ENCODE results near the gene DR1.
"Not testable (repeated sequence)": the region's sequence is repeated elsewhere in the genome, so short reads cannot be mapped to it uniquely, and the experiment has no call there.

Gene DR1

DNA sequence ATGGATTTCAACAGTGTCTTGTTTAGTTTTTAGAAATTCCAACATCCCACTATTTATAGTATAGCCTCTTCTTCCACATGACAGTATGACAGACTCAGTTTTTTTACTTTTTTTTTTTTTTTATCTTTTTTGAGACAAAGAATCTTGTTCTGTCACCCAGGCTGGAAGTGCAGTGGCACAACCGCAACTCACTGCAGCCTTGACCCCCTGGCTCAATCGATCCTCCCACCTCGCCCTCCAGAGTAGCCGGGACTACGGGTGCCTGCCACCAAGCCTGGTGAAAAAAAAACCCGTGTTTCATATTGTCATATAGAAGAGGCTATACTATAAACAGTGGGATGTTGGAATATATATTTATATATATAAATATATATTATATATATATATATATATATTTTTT is 1.2 kb upstream of the DR1 start:
- FAIRE-seq = no peak

DNA sequence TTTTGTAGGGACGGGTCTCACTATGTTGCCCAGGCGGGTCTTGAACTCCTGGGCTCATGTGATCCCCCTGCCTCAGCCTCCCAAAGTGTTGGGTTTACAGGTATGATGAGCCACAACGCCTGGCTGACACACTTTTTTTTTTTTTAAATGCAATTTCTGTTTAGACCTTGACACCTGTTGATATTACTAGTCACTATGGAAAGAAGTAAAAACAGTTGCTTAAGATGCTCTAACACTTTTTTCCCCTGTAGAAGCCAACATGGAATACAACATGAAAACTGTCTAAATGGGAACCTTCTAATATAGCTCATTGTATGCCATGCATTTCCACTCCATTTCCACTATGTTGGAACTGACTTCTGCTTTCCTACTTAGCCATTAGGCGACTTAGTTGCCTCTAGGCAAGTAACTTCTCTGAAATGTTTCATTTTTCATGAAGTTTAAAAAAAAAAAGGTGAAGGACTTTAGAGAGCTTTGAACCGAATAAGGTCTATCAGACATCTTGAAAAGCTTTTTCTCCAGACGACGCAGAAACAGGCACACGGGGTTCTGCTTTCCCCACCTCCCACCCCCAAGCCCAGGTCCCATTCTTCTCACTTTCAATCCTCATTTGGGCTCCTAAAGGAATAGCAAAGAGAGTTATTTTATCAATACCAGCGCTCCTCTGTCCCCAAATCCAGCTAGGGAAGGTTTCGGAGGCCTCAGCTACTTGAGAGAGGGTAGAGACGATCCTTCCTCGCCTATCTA is 648 bp upstream of the DR1 start:
- no peak for FAIRE-seq

- no peak for FAIRE-seq
These were observed 800 bp downstream of the DR1 start for GRCh38 chr1:93346421-93346993.

DNA sequence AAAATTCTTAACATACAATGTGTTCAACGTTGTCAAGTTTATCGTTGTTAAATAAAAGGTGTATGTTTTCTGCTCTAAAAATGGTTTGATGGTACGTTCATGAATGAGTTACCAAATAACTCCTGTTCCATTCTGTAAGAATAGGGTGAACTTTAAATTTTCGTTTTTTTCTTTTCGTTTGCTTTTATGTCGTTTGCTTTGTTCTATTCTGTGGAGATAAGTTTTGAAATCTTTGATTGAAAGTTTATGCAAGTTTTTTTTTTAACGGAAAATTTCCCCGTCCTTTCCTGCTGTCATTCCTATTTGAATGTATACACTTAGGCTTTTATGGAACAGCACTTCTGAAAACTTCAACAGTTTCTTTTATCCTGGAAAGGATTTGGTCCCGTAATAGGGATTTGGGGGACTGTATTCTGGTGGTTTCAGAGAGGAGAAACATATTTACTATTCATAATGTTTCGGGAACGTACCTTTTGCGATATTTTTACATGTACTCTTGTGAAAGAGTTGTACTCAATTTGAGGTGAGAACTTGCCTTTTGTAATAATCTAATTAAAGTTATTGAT is 1.7 kb downstream of the DR1 start:
- FAIRE-seq = peak; percentile 41

DNA sequence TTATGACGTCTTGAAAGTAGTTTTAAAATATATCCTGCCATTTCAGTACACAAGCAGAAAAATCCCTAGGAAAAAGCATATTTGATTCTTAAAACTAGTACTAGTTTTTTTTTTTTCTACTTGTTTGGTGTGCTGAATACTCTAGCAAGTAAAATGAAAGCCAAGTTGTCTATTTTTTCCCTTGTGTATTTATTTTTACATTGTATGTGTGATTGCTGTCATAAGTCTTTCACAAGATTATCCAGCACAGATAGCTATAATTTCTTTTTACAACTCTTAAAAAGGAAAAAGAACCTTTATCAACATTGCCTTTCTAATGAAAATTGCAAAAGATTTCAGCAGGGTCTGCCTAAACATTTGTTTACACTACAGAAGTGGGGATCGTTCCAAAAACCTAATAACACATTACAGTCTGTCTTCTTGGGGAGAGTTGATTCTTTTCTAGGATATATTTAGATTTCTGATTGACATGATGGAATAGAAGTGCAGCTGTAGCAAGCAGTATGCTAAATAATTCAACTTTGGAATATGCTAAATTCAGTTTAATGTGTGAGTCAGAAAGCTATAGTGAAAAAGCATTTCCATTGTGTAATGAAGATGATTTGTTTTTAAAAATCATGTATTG is 2.5 kb downstream of the DR1 start:
- no peak for FAIRE-seq

GRCh38 chr1:93349231-93350135 is 3.8 kb downstream of the DR1 start:
- FAIRE-seq = no peak

- FAIRE-seq = no peak
These were observed 4.6 kb downstream of the DR1 start for GRCh38 chr1:93350322-93350721.

DNA sequence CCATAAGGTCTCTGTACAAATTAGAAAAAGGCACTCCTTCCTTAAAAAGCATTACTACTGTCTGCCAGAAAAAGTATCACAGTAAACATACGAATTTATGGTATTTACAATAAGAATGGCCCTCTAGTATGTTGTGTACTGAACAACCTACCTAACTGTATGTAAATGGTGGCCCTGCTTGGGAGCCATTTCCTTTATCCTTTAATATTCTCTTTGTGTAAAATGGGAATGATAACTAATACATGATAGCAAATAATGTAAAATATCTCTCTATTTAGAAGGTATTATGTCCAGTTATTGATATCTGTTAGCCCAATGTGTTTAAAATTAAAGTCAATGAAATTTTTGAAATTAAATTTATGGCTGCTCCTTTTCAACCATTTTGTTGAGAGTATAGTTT is 5.2 kb downstream of the DR1 start:
- FAIRE-seq = no peak

GRCh38 chr1:93351346-93351745 is 5.6 kb downstream of the DR1 start:
- not testable (repeated sequence) for FAIRE-seq

- FAIRE-seq = no peak
These were observed 6.7 kb downstream of the DR1 start for GRCh38 chr1:93352376-93352775.

DNA sequence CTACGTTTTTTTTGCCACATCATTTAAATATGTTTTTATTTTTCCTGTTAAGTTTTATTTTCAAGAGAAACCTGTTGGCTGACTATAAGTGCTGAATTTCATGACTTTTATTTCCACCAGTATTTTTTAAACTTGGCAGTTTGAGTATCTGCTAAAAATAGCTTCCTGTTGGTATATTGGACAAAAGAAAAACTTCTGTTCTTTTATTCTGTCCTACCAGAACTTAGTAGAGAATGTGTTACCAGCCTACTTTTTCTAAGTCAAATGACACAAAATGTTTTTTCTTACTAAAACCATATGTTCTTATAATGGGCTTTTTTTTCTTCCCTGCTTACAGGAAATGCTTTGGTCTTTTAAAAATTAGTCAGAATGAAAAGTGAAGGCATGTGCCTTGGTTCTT is 7.6 kb downstream of the DR1 start:
- FAIRE-seq = no peak

DNA sequence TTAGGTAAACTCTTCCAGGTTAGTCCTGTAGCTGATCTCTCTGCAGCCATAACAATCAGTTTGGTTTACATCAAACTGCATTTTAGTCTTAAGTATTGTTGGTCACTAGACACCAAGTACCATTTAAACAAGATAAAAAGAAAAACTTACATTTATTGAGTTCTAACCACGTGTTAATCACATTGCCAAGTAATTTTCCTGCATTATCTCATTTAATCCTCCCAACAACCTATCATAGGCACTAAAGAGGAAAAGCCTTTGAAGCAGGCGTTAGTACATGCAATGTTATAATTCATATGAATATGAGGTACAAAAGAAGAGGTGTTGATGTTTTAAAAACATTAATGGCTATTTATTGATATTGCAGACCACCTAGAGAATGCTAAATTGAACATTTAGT is 9.0 kb downstream of the DR1 start:
- FAIRE-seq = no peak

DNA sequence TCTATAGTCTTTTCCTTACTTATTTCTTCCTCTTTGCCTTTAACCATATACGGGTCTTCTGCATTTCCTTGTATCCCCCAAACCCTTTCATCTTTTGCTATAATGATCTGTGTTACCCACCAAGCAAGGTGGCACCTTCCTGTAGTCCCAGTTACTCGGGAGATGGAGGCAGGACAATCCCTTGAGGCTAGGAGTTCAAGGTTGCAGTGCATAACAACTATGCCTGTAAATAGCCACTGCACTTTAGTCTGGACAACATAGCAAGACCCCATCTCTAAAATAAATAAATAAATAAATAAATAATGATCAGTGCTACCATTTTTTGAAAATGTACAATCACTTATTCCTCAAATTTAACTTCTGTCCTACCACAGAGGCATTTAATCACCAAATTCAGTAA is 11.5 kb downstream of the DR1 start:
- no peak for FAIRE-seq

GRCh38 chr1:93358293-93358692 is 12.6 kb downstream of the DR1 start:
- FAIRE-seq = no peak

GRCh38 chr1:93360111-93360510 is 14.4 kb downstream of the DR1 start:
- FAIRE-seq = no peak

- peak; percentile 88 for FAIRE-seq
These were observed 16.5 kb downstream of the DR1 start for GRCh38 chr1:93362237-93362636.

DNA sequence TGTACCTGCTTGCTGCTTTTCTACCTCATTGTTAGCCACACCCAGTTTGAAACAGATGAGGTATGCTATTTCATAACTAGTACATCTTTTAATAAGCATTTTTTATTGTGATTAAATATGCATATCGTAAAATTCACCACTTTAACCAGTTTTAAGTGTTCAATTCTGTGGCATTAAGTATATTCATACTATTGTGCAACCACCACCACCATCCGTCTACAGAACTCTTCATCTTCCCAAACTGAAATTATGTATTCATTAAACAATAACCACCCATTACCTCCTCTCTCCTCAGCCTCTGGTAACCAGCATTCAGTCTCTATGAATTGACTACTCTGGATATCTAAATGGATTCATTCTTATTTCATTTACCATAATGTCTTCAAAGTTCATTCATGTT is 20.1 kb downstream of the DR1 start:
- no peak for FAIRE-seq

- no peak for FAIRE-seq
These were observed 24.0 kb downstream of the DR1 start for GRCh38 chr1:93369734-93370133.

DNA sequence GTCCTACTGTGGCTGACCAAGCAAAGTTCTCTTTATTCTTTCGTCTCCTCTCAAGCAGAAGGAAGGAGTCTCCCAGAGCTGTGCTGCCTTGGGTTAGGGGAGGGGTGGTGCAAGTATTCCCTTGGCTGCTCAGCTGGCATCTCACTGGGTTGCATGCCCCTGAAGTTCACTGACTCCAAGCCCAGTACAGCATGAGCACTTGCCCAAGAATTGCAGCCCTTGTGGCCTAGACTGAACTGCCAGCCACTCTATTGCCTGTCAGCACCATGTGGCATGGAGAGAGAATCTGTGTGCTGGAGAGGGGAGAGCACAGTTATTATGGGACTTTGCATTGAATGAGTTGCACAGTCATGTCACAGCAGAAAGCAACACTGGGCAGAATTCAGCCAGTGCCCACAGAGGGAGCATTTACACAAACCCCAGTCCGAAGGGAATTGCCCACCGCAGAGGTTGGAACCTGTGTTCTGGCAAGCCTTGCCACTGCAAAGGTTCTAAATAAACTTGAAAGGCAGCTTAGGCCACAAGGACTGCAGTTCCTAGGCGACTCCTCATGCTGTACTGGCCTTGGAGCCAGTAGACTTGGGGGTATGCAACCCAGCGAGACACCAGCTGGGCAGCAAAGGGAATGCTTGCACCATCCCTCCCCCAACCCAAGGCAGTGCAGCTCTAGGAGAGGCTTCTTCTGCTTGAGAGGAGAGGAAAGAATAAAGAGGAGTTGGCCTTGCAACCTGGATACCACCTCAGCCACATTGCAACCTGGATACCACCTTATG is 28.8 kb downstream of the DR1 start:
- FAIRE-seq = no peak

- FAIRE-seq = no peak
These were observed 38.9 kb downstream of the DR1 start for GRCh38 chr1:93384656-93385055.

DNA sequence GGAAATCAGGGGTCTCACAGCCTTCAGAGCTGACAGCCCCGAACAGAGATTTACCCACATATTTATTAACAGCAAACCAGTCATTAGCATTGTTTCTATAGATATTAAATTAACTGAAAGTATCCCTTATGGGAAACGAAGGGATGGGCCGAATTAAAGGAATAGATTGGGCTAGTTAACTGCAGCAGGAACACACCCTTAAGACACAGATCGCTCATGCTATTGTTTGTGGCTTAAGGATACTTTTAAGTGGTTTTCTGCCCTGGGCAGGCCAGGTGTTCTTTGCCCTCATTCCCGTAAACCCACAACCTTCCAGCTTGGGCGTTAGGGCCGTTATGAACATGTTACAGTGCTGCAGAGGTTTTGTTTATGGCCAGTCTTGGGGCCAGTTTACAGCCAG is 40.6 kb downstream of the DR1 start:
- not testable (repeated sequence) for FAIRE-seq

DNA sequence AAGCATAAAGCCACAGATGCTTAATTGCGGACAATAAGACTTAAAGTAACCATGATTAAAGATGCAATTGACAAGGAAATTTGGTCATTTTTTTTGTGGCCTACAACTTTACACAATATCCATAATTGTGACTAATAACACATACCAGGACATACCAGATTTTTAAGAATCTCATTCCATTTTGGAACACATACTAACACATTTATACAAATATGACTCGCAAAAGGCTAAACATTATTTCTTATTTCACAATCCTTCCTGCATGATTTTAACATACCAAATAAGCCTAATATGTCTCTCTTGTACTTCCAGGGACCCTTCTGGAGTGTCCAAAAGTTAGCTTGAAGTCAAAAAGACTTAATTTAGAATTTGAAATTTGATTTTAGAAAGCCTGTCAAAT is 48.8 kb downstream of the DR1 start:
- no peak for FAIRE-seq

Measured in colon (tissue), 2 donors.